Measurements from ENCODE around the gene FOXN3.

GRCh38 chr14:89236851-89237250 is 180.2 kb downstream of the FOXN3 start:
- no peak for TF ChIP-seq POLR2A (IDR thresholded peaks at IDR 0.05; ENCODE audit: low read depth, low read length)
- TF ChIP-seq POLR2AphosphoS5 (IDR thresholded peaks at IDR 0.05; ENCODE audit: low read depth, low read length) = no peak
- TF ChIP-seq TAF1 (IDR thresholded peaks at IDR 0.05; ENCODE audit: borderline replicate concordance, low read depth, low read length) = no peak

Data from GM12892 (cell line).